DMS153 treated with DMSO at 0.1 percent for 48 hours (cell line): ENCODE results near the gene CEP43.

Experiments used
- DNase-seq: peaks from one replicate; lab custom pipeline; 2025; ENCODE audit not compliant: unreplicated experiment; lab: John Stamatoyannopoulos, UW

Gene CEP43

GRCh38 chr6:167005350-167006159 is 6.4 kb downstream of the CEP43 start:
- DNase-seq = no peak

GRCh38 chr6:167007985-167008384 is 8.8 kb downstream of the CEP43 start:
- DNase-seq = no peak

- no peak for DNase-seq
Measured at GRCh38 chr6:167013067-167013466, 13.9 kb downstream of the CEP43 start.

- DNase-seq = no peak
Measured at GRCh38 chr6:167013946-167014345, 14.7 kb downstream of the CEP43 start.

GRCh38 chr6:167015302-167015701 is 16.1 kb downstream of the CEP43 start:
- no peak for DNase-seq

GRCh38 chr6:167020206-167020605 is 21.0 kb downstream of the CEP43 start:
- DNase-seq = no peak

- no peak for DNase-seq
Measured at GRCh38 chr6:167027308-167027707, 28.1 kb downstream of the CEP43 start.

- DNase-seq = no peak
Measured at GRCh38 chr6:167027772-167028171, 28.6 kb downstream of the CEP43 start.

- no peak for DNase-seq
Measured at GRCh38 chr6:167030222-167031072, 31.2 kb downstream of the CEP43 start.

- DNase-seq = no peak
Measured at GRCh38 chr6:167031082-167031709, 32.0 kb downstream of the CEP43 start.

GRCh38 chr6:167034056-167034455 is 34.9 kb downstream of the CEP43 start:
- DNase-seq = no peak

GRCh38 chr6:167037762-167038161 is 38.6 kb downstream of the CEP43 start:
- DNase-seq = no peak

GRCh38 chr6:167044696-167045095 is 45.5 kb downstream of the CEP43 start:
- DNase-seq = no peak

GRCh38 chr6:167045828-167046580 is 46.8 kb downstream of the CEP43 start:
- DNase-seq = no peak

- no peak for DNase-seq
Measured at GRCh38 chr6:167046861-167047495, 47.8 kb downstream of the CEP43 start.

GRCh38 chr6:167047554-167047953 is 48.4 kb downstream of the CEP43 start:
- DNase-seq = no peak
